Mesodermal cell (in vitro differentiated cells): Measurements from ENCODE around the gene VPS16.

ENCODE experiments used
- H3K27ac ChIP-seq: 2 replicates; pipeline ENCODE4 v1.7.0; 2013; ENCODE audit warnings: mild to moderate bottlenecking, low read depth, low read length, moderate library complexity; ENCODE audit not compliant: severe bottlenecking
- H3K36me3 ChIP-seq: 2 replicates; pipeline ENCODE4 v1.7.1; 2013; ENCODE audit warnings: mild to moderate bottlenecking, low read length, moderate library complexity; ENCODE audit not compliant: control insufficient read depth, insufficient read depth
- H3K4me1 ChIP-seq: one replicate; pipeline ENCODE4 v1.7.1; 2013; ENCODE audit warnings: mild to moderate bottlenecking, low read length; ENCODE audit not compliant: insufficient read depth, control insufficient read depth, poor library complexity, severe bottlenecking
- H3K4me3 ChIP-seq: 2 replicates; pipeline ENCODE4 v1.7.0; 2013; ENCODE audit warnings: low read length, control low read depth, mild to moderate bottlenecking; ENCODE audit not compliant: insufficient read depth, poor library complexity, severe bottlenecking; ENCODE audit errors: extremely low read depth
- H3K9me3 ChIP-seq: 2 replicates; pipeline ENCODE4 v1.7.1; 2013; ENCODE audit warnings: mild to moderate bottlenecking, low read length, moderate library complexity; ENCODE audit not compliant: control insufficient read depth
- WGBS, 2 experiments: methylation state at CpG; one replicate each; pipeline ENCODE4 v1.1.5; 2013; ENCODE audit warnings: missing lambda C conversion rate in 2 of 2; ENCODE audit not compliant: insufficient coverage in 2 of 2; 5-methylcytosine and 5-hydroxymethylcytosine counted together

The VPS16 gene

GRCh38 chr20:2799271-2799670 lies 41.3 kb upstream of the VPS16 start:
- peaks cover 7% of the 10 kb centered on the region for H3K4me1 ChIP-seq
- peak overlapping the region; percentile 51 for H3K27ac ChIP-seq
- H3K4me3 ChIP-seq: peak overlapping the region; percentile 71
- H3K9me3 ChIP-seq: no peaks in the 10 kb centered on the region
- WGBS, 2 experiments: 42 to 43% methylated on average over 9 of the region's 9 CpGs
- peaks cover 43% of the 10 kb centered on the region for H3K36me3 ChIP-seq

DNA sequence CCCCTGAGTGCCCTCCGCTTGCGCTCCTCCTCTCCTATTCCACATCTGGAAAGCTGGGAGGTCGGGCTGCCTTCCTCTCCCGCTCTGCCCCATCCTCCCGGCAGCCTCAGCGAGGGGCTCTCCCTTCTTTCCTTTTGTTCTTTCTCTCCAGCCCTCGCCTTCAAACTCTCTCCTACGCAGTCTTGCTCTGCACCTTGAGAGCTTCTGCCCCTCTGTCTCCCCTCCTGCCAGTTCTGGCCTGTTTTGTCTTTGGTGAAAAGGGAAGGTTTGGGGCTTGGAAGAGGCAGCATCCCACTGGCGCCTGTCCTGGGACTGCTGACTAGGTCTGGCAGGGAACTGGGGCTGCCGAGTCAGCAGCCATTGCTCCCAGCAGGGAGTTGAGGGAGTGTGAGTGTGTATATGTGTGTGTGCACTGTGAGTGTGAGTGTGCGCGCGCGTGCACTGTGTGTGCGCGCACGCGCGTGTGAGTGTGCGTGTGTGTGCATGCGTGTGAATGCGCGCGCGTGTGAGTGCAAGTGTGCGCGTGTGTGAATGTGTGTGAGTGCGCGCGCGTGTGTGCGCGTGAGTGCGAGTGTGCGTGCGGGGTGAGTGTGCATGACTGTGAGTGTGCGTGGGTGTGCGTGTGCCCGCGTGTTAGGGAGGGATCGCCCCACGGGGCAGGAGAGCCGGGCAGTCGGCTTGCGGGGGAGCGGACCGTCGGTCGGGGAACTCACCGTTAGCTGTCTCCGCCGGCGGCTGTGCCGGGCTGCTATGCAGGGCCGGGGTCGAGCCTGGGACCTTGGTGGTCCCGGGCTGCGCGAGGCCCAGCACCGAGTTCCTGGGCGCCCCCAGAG lies 40.6 kb upstream of the VPS16 start:
- Histone ChIP-seq H3K36me3 (peaks cover 39% of the 10 kb centered on the region), H3K4me1 (peaks cover 7% of the 10 kb centered on the region), H3K4me3 (peak overlapping the region; percentile 71), H3K27ac (peak overlapping the region; percentile 51), H3K9me3 (no peaks in the 10 kb centered on the region)
- WGBS, 2 experiments: 2 to 3% methylated on average over 51 to 60 of the region's 61 CpGs

GRCh38 chr20:2800521-2801285 lies 39.8 kb upstream of the VPS16 start, which contains the start of gene CPXM1:
Gene CPXM1 (minus strand): TSS chr20:2800627. CDS start chr20:2800572, 55 bp downstream.
- peak within 1 kb of the TSS; percentile 51 for H3K27ac ChIP-seq
- peaks cover 7% of the 10 kb centered on the region for H3K4me1 ChIP-seq
- peaks cover 31% of the 10 kb centered on the region for H3K36me3 ChIP-seq
- 1 to 2% methylated on average over 33 to 36 of the region's 52 CpGs for WGBS, 2 experiments
- no peaks in the 10 kb centered on the region for H3K9me3 ChIP-seq
- peak within 1 kb of the TSS; percentile 71 for H3K4me3 ChIP-seq

- 18 to 22% methylated on average over 12 to 13 of the region's 13 CpGs for WGBS, 2 experiments
- Histone ChIP-seq H3K27ac (no peak overlapping the region), H3K36me3 (peaks cover 25% of the 10 kb centered on the region), H3K4me1 (peaks cover 7% of the 10 kb centered on the region), H3K9me3 (no peaks in the 10 kb centered on the region), H3K4me3 (peak overlapping the region; percentile 71)
Measured at GRCh38 chr20:2801286-2801728, 39.2 kb upstream of the VPS16 start.

- Histone ChIP-seq H3K27ac (no peak overlapping the region), H3K36me3 (no peaks in the 10 kb centered on the region), H3K9me3 (no peaks in the 10 kb centered on the region), H3K4me1 (peaks cover 7% of the 10 kb centered on the region), H3K4me3 (no peak overlapping the region)
- 66 to 68% methylated on average over 15 of the region's 16 CpGs for WGBS, 2 experiments
Measured at GRCh38 chr20:2804041-2804828, 36.3 kb upstream of the VPS16 start.

GRCh38 chr20:2804852-2805688 lies 35.5 kb upstream of the VPS16 start:
- H3K27ac ChIP-seq: no peak overlapping the region
- H3K4me1 ChIP-seq: peaks cover 7% of the 10 kb centered on the region
- no peak overlapping the region for H3K4me3 ChIP-seq
- H3K36me3 ChIP-seq: no peaks in the 10 kb centered on the region
- H3K9me3 ChIP-seq: no peaks in the 10 kb centered on the region
- WGBS, 2 experiments: 39 to 54% methylated on average over 31 to 42 of the region's 49 CpGs

- no peak overlapping the region for H3K4me3 ChIP-seq
- H3K9me3 ChIP-seq: no peaks in the 10 kb centered on the region
- H3K4me1 ChIP-seq: peaks cover 7% of the 10 kb centered on the region
- no peak overlapping the region for H3K27ac ChIP-seq
- WGBS, 2 experiments: 47 to 60% methylated on average over 10 to 11 of the region's 22 CpGs
- no peaks in the 10 kb centered on the region for H3K36me3 ChIP-seq
Measured at GRCh38 chr20:2805689-2806350, 34.7 kb upstream of the VPS16 start.

DNA sequence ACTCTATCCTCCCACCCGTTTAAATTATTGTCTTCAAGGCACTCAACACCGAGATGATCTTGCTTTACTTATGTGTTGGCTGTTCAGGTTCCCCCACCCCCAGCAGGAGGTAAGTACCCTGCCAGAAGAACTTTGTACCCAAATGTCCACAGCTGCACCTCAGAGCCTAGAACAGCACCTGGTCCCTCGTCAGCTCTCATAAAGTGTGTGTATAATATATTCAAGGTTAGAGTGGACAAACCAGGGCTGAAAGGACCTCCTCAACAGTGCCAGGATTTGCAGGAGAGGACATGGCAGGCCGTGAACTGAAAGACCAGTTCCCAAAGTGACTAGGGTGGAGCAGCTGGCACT lies 34.2 kb upstream of the VPS16 start:
- H3K36me3 ChIP-seq: no peaks in the 10 kb centered on the region
- H3K27ac ChIP-seq: no peak overlapping the region
- WGBS, 2 experiments: 71 to 76% methylated on average over 3 to 4 of the region's 4 CpGs
- no peak overlapping the region for H3K4me3 ChIP-seq
- peaks cover 3% of the 10 kb centered on the region for H3K4me1 ChIP-seq
- H3K9me3 ChIP-seq: peaks cover 2% of the 10 kb centered on the region

GRCh38 chr20:2807019-2807418 lies 33.5 kb upstream of the VPS16 start:
- Histone ChIP-seq H3K9me3 (peaks cover 9% of the 10 kb centered on the region), H3K36me3 (no peaks in the 10 kb centered on the region), H3K4me1 (no peaks in the 10 kb centered on the region), H3K4me3 (no peak overlapping the region), H3K27ac (no peak overlapping the region)
- 93 to 96% methylated on average over 3 of the region's 4 CpGs for WGBS, 2 experiments
